ENCODE measurements around the gene SFMBT1. TPM values are rescaled to one million over a fixed set of nuclear protein-coding genes. Genes with fewer than 3 reads are reported as not detected.

SFMBT1 gene
- total and polyA plus RNA-seq, 2 of the 8 experiments (the other 6 are each of a cell fraction or from before 2014, with no cell fraction given) = 8.1 to 16.8 TPM

- Histone ChIP-seq H2BK20ac (ENCODE audit: low read length) (no peak overlapping the region), H3K4me2 (ENCODE audit: insufficient read depth in 1 of 2, low read depth in 2 of 2, low read length in 2 of 2) (no peak overlapping the region), H3K27ac (ENCODE audit: low read depth, low read length) (no peak overlapping the region), H4K91ac (replicated peaks; ENCODE audit: insufficient read length, low read length) (no peak overlapping the region), H3K56ac (replicated peaks; ENCODE audit: insufficient read length, low read depth, low read length) (no peak overlapping the region), H2BK120ac (replicated peaks; ENCODE audit: low read depth, low read length) (no peak overlapping the region), H3K79me2 (ENCODE audit: control insufficient read depth in 1 of 2, insufficient read depth in 2 of 2, low read length in 2 of 2) (peaks cover 0 to 7% of the 10 kb centered on the region in 2 experiments; a peak in 1 of 4 replicates), H2BK15ac (ENCODE audit: low read length) (no peak overlapping the region), H3K36me3 (ENCODE audit: control insufficient read depth in 2 of 4, insufficient read depth in 4 of 4, low read length in 3 of 4) (no peaks in the 10 kb centered on the region), H3K23ac (ENCODE audit: insufficient read length) (no peak overlapping the region), H3K4me1 (replicated peaks in 1 of 4; ENCODE audit: control insufficient read depth in 3 of 4, insufficient read depth in 4 of 4, low read length in 3 of 4) (0 out of 7 replicates have a peak, but pooled peaks cover 0 to 2% (median 0%) of the 10 kb centered on the region in 4 experiments), H2AK5ac (ENCODE audit: low read depth, low read length) (no peak overlapping the region), H2BK12ac (ENCODE audit: low read depth, low read length) (no peak overlapping the region), H2AFZ (ENCODE audit: low read length) (no peak overlapping the region), H4K5ac (ENCODE audit: insufficient read length, low read depth, low read length) (no peak overlapping the region), H3K9me3 (ENCODE audit: insufficient read depth in 2 of 2, low read depth in 1 of 2, low read length in 1 of 2) (no peaks in the 10 kb centered on the region), H3K23me2 (ENCODE audit: low read depth, low read length) (no peaks in the 10 kb centered on the region), H3K4me3 (ENCODE audit: extremely low read depth in 1 of 4, insufficient read depth in 2 of 4, low read depth in 3 of 4, low read length in 4 of 4) (no peak overlapping the region), H3K14ac (ENCODE audit: insufficient read length) (no peak overlapping the region), H3K27me3 (replicated peaks in 1 of 4; ENCODE audit: control insufficient read depth in 3 of 4, extremely low read depth in 1 of 4, insufficient read depth in 3 of 4, low read length in 3 of 4) (no peaks in the 10 kb centered on the region), H3K18ac (ENCODE audit: extremely low read depth, low read length) (no peak overlapping the region), H3K79me1 (ENCODE audit: low read depth, low read length) (peaks cover 9% of the 10 kb centered on the region; the same call in 1 of the 2 replicates), H2BK5ac (ENCODE audit: low read depth, low read length) (no peak overlapping the region), H3K4ac (replicated peaks; ENCODE audit: insufficient read length, low read depth, low read length) (no peak overlapping the region), H4K20me1 (replicated peaks in 1 of 2; ENCODE audit: control insufficient read depth in 1 of 2, insufficient read depth in 2 of 2, low read length in 2 of 2) (no peaks in the 10 kb centered on the region), H3K9ac (replicated peaks in 1 of 4; ENCODE audit: extremely low read depth in 1 of 4, low read depth in 3 of 4, low read length in 3 of 4) (no peak overlapping the region), H4K8ac (ENCODE audit: extremely low read depth, insufficient read depth, low read length) (no peak overlapping the region)
- FAIRE-seq = peak; percentile 50
- no peak for DNase-seq (ENCODE audit: low read depth in 1 of 2, low spot score in 2 of 2)
- POLR2A ChIA-PET (ENCODE audit: partially characterized antibody) = interaction anchor here (0.6 to 0.7 kb wide), 2 partner anchors 233 to 430 kb away, joined by 3 to 4 read pairs; no protein-coding TSS in a partner anchor
- CTCF ChIA-PET (ENCODE audit: partially characterized antibody) = interaction anchor here (1.0 to 1.5 kb wide), 3 partner anchors 25 to 75 kb away, joined by 3 to 4 read pairs (median 4); no protein-coding TSS in a partner anchor
- 88% methylated on average over 2 of the region's 2 CpGs; no CpG with 5 or more reads in 1 of the 2 experiments for WGBS, 2 experiments (ENCODE audit: extremely low coverage in 1 of 2, insufficient coverage in 1 of 2, insufficient read length in 1 of 2, insufficient replicate concordance in 2 of 2, low coverage in 1 of 2, low lambda C conversion rate in 2 of 2, missing lambda C conversion rate in 1 of 2)
- TF ChIP-seq EGR1 (IDR thresholded peaks at IDR 0.05; ENCODE audit: borderline replicate concordance, low read depth, low read length) = no peak
- TF ChIP-seq GABPA (IDR thresholded peaks at IDR 0.05; ENCODE audit: borderline replicate concordance, insufficient read depth, low read length) = no peak
- TF ChIP-seq, protein P1, sequence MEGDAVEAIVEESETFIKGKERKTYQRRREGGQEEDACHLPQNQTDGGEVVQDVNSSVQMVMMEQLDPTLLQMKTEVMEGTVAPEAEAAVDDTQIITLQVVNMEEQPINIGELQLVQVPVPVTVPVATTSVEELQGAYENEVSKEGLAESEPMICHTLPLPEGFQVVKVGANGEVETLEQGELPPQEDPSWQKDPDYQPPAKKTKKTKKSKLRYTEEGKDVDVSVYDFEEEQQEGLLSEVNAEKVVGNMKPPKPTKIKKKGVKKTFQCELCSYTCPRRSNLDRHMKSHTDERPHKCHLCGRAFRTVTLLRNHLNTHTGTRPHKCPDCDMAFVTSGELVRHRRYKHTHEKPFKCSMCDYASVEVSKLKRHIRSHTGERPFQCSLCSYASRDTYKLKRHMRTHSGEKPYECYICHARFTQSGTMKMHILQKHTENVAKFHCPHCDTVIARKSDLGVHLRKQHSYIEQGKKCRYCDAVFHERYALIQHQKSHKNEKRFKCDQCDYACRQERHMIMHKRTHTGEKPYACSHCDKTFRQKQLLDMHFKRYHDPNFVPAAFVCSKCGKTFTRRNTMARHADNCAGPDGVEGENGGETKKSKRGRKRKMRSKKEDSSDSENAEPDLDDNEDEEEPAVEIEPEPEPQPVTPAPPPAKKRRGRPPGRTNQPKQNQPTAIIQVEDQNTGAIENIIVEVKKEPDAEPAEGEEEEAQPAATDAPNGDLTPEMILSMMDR (IDR thresholded peaks at IDR 0.05; ENCODE audit: control extremely low read depth in 1 of 3, insufficient read depth in 1 of 3, low read depth in 1 of 3, low read length in 3 of 3) = no peak
- TF ChIP-seq KDM4A (IDR thresholded peaks at IDR 0.05; ENCODE audit: low read depth, low read length, severe bottlenecking) = no peak
- TF ChIP-seq SIN3A (conservative IDR thresholded peaks at IDR 0.05 in 1 of 2, IDR thresholded peaks at IDR 0.05 in 1 of 2; ENCODE audit: low read depth in 1 of 2, low read length in 2 of 2) = no peak
- no peak for TF ChIP-seq ZNF274 (IDR thresholded peaks at IDR 0.05; ENCODE audit: borderline replicate concordance, extremely low read depth, low read length)
- TF ChIP-seq MAX (IDR thresholded peaks at IDR 0.05) = peak; percentile 78
- no peak for TF ChIP-seq KDM5A (IDR thresholded peaks at IDR 0.05; ENCODE audit: low read length)
- TF ChIP-seq SP1 (IDR thresholded peaks at IDR 0.05; ENCODE audit: low read depth, low read length) = no peak
These were observed 35.9 kb downstream of the SFMBT1 start for GRCh38 chr3:53009826-53010539.
